Glomerular endothelial cell (primary cell): ENCODE data around the gene RASSF7. TPM values are rescaled to one million over a fixed set of nuclear protein-coding genes. Genes with fewer than 3 reads are reported as not detected.
"Not testable (repeated sequence)": the region's sequence is repeated elsewhere in the genome, so short reads cannot be mapped to it uniquely, and the experiment has no call there.

ENCODE experiments used
- DNase-seq: peaks from one replicate; pipeline ENCODE4 v3.0.0-alpha.2; 2011; ENCODE audit warnings: low read depth, low spot score; ENCODE audit errors: extremely low read depth
- total RNA-seq: library from RNA; depleted of rRNA; stranded (reverse); fragments of >200 nt; gene quantifications from 2 replicates; pipeline ENCODE4 v1.2.3, GENCODE V29; 2015

The RASSF7 gene, protein sequence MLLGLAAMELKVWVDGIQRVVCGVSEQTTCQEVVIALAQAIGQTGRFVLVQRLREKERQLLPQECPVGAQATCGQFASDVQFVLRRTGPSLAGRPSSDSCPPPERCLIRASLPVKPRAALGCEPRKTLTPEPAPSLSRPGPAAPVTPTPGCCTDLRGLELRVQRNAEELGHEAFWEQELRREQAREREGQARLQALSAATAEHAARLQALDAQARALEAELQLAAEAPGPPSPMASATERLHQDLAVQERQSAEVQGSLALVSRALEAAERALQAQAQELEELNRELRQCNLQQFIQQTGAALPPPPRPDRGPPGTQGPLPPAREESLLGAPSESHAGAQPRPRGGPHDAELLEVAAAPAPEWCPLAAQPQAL
- total RNA-seq = 17.6 and 24.2 TPM in 2 replicates

DNA sequence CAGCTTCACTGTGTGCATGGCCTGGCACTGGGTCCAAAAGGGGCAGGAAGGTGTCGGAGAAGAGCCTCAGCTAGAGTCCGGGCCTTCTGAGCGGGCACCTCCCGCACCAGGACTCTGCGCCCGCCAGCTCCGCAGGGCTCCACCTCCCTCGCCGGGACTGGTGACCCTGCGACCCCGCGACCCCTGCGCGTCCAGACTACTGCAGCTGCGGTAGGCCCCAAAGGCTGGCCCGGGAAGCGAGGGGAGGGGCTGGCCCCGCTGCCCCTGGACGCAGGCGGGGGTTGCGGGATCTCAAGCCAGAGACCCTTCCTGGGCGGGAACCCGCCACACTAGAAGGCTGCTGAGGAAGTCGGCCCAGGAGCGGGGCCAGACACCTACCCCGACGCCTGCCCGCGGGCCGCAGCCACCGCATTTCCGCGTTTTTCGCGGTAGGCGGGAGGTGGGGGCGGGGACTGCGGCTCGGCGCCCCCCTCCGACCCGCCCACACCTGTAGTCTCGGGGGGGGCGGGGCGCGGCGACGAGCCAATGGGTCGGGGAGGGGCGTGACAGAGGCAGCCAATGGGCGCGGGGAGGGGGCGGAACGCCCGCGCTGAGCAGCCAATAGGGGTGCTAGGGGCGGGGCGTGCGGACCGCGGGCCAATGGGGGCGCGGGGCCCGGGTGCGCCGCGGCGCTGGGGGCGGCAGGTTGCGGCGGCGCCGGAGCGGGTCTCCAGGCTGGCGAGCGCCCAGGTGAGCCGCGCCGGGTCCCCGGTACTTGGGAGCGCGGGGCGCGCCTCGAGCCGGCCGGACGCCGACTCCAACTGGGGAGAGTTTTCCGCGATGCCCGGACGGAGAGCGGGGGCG lies at the start of gene RASSF7, which contains the start of gene LMNTD2:
TSS of gene RASSF7 (plus strand) at position 666 of the 843 bp plus-strand sequence. CDS start 799 bp downstream, outside the sequence.
TSS of gene LMNTD2 (minus strand) at position 434 of the 843 bp plus-strand sequence. CDS start at position 412, 22 bp downstream.
- DNase-seq = no peak

DNA sequence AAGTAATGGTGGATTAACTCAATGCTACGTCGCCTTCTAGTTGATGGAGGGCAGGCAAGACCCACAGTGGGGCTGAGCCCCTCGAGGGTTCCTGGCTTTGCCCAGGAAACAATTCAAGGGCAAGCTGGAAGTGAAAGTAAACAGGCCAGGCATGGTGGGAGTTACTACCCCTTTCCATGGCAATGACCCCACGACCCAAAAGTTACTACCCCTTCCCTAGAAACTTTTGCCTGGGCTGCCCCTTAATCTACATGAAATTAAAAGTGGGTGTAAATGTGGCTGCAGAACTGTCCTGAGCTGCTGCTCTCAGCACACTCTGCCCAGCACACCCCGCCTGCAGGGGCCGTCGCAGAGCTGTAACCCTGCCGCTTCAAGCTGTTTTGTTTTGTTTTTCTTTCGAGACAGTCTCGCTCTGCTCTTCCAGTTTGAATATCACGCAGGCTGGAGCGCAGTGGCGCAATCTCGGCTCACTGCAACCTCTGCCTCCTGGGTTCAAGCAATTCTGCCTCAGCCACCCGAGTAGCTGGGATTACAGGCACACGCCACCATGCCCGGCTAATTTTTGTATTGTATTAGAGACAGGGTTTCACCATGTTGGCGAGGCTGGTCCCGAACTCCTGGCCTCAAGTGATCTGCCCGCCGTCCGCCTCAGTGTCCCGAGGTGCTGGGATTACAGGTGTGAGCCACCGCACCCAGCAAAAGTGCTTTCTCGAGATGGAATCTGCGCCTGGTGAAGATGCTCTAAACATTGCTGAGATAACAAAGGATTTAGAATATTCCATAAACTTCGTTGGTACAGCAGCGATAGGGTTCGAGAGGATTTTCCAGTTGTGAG lies 47.8 kb upstream of the RASSF7 start:
- no peak for DNase-seq

DNA sequence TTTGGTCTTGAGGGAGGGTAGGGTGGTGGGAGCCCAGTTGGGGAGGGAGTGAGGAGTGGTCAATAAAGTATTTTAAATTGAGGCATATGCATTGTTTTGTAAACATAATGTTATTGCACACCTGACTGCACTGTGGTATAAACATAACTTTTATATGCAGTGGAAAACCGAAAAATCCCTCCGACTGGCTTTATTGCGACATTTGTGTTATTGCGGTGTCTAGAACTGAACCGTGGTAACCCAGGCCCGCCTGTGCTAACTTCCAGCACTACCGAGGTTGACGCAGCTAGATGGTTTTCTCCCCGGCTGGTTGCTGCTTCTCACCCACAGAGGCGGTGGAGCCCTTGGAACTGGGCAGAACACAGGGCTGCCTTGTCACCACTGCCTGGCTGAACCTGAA lies 46.2 kb upstream of the RASSF7 start:
- no peak for DNase-seq

DNA sequence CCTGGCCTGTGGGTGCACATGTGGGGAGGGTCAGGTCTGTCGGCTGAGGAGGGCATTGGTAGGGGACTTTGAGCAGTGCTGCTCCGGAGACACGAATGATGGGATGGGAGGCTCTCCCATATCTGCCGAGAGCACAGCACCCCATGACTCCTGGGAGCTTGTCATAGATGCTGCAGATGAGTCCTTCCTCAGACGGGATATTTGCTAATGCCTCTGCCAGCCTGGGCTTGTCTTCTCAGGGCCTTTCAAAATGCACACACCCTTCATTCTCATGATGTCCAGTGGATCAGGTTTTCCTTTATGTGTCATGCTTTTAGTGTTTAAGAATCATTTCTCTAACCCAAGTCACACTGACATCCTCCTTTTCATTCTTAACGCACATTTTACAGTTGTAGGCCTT lies 45.6 kb upstream of the RASSF7 start:
- no peak for DNase-seq

DNA sequence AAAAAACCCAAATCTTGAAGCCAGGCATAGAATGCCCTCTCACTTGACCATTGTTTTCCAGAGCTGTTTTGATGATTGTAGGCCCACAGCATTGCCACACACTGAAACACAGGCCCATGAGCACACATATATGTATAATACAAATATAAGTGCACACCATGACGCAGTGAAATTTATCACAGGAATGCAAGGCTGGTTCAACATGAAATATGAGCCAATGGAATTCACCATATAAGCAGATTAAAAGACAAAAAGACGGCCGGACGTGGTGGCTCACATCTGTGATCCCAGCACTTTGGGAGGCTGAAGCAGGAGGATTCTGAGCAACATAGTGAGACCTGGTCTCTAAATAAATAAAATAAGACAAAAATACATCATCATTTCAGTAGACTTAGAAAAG lies 44.4 kb upstream of the RASSF7 start:
- no peak for DNase-seq

DNA sequence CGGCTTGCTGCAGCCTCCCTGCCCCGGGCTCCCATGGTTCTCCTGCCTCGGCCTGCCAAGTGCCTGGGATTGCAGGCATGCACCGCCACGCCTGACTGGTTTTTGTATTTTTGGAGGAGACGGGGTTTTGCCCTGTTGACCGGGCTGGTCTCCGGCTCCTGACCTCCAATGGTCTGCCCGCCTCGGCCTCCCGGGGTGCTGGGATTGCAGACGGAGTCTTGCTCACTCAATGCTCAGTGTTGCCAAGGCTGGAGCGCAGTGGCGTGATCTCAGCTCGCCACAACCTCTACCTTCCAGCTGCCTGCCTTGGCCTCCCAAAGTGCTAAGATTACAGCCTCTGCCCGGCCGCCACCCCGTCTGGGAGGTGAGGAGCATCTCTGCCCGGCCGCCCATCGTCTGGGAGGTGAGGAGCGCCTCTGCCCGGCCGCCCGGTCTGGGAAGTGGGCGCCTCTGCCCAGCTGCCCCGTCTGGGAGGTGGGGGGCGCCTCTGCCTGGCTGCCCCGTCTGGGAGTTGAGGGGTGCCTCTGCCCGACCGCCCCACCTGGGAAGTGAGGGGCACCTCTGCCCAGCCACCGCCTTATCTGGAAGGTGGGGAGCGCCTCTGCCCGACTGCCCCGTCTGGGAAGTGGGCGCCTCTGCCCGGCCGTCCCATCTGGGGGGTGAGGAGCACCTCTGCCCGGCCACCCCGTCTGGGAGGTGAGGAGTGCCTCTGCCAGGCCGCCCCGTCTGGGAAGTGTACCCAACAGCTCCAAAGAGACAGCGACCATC lies 43.7 kb upstream of the RASSF7 start:
- not testable (repeated sequence) for DNase-seq

DNA sequence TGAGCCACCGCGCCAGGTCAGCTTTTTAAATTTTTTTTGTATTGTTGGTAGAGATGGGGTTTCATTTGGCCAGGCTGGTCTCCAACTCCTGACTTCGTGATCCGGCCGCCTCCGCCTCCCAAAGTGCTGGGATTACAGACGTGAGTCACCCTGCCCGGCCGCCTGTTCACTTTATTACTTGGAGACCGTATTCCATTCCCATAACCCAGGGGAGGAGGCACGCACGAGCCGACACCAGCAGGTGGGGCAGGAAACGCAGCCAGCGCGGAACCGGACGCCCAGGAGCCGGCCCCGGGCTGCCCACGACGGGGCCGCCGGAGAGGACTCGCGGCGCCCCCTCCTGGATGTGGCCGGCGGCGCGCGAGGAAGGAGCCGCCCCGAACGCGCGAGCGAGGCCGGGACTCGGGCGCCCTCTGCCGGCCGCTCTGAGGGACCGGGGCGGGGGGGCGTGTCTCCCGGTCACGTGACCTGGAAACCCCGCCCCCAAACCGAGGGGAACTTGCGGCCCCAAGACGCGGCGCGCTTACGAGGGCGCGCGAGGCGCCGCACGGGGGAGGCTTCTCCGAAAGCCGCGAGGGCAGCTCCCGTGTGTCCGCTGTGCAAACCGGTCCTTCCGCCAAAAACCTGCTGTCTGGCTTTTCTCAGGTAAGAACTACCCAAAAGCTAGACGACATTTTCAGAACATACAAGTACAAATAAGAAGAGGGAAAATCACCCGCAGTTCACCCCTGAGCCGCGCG lies 42.1 kb upstream of the RASSF7 start:
- peak; percentile 67 for DNase-seq

DNA sequence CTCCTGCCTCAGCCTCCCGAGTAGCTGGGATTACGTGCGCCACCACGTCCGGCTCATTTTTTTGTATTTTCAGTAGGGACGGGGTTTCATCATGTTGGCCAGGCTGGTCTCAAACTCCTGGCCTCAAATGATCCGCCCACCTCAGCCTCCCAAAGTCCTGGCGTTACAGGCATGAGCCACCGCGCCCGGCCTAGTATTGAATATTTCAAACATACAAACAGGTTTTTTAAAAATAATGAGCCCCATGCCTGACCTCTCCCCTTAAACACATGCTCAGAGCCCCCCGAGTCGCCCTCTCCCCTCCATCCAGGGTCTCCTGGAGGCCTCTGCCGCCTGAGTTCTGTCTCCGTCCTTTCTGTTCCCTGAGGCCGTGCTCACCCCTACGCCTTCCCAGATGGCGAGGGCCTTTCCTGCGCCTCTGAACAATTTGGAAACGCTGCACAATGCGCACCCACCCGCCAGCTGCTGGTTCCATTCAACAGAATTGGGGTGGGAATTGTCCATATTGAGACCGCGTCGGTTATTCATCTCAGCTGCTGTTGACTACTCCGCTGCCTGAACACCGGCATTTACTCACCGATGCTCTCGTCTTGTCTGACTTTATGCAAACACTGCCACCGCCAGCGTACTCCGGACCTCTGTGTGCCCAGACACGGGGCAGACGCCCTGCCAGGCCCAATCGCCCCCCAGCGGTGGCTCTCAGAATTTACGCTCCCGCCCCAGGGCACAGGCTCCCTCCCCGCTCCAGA lies 40.2 kb upstream of the RASSF7 start:
- DNase-seq = no peak

DNA sequence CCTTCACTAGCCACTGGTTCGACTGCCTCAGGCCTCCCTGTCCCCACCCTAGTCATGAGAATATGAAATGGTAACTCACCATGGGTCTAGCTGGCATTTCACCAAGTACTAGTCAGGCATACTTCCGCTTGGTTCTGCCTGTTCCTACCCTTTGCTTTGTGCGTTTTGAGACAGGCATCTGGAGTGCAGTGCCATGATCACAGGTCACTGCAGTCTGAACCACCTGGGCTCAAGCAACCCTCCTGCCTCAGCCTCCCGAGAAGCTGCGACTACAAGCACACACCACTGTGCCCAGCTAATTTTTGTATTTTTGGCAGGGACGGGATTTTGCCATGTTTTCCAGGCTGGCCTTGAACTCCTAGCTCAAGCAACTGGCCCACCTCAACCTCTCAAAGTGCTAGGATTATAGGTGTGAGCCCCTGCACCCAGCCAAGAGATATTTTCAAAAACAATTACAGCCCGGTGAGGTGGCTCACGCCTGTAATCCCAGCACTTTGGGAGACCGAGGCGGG lies 39.5 kb upstream of the RASSF7 start:
- DNase-seq = no peak

DNA sequence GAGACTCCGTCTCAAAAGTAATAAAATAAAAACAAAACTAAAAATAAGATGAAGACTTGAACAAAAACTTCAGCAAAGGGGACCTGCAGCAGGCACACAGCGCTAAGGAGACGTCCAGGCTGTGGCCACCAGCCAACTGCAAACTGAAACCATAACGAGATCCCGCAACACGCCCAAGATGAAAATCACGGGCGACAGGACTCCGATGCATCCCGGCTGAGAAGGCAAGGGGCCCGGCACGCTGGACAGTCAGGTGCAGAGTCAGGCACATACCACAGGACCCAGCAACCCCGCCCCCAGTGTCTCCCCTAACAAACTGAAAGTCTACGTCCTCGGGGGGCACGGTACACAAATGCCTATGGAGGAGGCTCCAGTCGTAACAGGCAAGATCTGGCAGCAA lies 34.6 kb upstream of the RASSF7 start:
- no peak for DNase-seq

DNA sequence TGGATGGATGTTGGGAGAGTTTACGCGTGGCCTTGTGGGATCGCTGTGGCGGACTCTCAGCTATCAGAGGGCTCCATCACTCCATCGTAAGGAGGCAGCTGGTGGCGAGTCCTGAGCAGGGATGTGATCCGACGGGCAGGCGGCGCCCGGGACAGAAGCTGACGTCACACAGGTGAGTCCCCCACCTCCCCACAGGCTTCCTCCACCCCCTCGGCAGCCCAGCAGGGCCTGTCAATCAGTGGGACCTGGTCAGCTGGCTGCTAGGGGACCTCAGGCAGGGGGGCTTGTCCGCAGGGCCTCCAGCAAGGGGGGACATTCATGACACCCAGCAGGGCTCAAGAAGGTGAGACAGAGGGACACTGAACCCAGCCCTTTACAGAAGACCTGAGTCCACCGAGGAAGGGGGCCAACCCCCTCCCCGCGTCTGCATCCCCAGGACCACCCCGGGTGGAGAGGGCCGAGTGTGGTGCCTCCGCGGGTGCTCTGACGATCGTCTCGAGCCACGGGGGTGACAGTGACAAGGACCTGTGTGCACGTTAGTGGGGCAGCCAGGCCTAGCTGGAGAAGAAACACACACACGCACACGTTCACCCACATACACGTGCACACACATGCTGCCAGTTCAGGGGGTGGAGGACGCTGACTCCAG lies 32.5 kb upstream of the RASSF7 start:
- no peak for DNase-seq

DNA sequence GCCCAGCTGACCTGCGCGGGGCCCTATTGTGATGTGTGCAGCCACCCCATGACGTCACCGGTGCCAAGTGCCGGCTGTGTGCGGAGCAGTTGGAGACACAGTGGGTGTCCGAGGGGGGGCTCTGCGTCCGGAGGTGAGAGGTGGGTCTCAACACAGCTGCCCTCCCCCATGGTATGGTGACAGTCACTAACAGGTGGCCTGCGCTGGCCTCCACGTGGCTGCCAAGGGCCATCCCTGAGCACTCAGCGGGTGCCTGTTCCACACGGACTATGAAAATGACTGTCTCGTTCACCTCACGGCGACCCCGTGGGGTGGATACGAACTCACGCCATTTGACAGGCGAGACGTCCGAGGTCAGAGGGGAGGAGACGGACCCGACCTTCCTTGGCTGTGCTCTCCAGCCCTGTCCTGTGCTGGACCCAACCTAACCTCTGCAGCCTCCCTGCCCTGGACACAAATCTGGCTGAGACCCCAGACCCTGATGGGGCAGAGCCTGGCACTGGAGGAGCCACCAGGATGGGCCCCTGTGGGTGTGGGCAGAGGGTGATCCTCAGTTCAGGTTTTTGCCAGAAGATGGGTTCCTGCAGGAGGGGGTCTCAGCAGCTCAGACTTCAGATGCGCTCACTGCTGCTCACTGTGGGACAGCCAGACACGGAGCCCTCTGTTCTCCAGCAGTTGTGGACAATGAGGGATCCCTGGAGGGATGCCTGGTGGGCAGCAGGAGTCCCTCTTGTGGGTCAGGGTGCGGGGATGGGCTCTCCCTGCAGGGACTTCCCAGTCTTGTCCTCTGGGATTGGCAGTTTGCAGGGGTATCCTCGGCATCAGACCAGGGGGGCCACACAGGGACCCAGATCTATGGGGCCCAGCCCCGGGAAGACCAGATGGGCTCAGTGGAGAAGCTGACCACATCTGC lies 31.7 kb upstream of the RASSF7 start:
- DNase-seq = no peak

DNA sequence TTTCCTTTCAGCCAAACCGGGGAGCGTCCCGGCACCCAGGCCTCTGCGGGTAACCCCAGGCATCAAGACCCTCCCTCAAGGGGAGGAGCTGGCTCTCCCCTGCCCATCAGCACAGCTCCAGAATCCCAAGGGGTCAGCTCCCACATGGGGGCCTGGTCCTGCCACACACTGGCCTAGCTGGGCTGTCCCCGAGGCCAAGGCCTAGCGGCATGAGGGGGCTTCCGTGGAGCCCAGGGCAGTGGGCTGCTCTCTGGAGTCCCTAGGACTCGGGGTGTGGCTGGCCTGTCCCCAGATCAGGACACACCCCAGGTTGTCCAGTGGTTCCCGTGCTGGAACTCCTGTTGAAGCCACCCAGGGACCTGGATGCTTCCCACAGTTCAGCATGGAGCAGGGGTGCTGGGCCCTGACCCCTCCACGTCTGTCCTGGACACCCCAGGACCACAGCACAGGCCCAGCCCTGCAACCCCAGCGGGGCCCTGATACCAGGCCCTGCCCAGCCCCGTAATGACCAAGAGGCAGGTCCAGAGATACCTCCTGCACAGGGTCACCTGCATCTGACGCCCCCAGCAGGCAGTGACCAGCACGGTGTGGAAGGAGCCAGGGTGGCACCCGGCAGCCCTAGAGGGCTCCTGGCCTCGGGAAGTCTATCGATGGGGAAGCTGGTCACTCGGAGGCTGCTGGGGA lies 30.9 kb upstream of the RASSF7 start:
- DNase-seq = no peak

DNA sequence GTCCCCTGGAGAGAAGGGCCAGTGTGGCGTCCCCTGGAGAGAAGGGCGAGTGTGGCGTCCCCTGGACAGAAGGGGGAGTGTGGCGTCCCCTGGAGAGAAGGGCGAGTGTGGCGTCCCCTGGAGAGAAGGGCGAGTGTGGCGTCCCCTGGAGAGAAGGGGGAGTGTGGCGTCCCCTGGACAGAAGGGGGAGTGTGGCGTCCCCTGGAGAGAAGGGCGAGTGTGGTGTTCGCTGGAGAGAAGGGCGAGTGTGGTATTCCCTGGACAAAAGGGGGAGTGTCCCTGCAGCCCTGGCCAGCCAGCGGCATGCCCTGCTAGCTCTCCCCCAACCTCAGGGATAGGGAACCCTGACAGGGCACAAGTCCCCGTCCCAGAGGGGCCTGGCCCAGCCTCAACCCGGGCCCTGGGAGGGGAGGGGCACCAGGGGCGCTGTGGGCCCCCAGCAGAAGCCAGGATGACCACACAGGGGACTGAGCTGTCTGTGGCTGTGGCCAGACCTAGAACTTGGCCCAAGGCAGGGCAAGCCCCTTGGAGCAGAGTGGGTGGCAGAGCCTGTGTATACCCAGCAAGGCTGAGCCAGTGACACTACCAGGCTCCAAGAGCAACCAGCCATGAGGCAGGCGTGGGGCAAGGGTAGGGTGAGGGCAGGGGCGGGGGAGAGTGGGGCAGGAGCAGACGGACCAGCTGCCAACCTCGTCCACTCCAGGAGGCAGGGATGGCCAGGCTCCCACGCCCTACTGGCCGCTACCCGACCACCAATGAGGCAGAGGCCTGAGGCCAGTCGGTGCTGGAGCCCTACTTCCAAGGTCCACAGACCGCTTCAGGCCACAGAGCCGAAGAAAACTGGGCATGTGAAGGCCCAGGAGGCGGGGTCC lies 29.6 kb upstream of the RASSF7 start:
- DNase-seq = no peak

DNA sequence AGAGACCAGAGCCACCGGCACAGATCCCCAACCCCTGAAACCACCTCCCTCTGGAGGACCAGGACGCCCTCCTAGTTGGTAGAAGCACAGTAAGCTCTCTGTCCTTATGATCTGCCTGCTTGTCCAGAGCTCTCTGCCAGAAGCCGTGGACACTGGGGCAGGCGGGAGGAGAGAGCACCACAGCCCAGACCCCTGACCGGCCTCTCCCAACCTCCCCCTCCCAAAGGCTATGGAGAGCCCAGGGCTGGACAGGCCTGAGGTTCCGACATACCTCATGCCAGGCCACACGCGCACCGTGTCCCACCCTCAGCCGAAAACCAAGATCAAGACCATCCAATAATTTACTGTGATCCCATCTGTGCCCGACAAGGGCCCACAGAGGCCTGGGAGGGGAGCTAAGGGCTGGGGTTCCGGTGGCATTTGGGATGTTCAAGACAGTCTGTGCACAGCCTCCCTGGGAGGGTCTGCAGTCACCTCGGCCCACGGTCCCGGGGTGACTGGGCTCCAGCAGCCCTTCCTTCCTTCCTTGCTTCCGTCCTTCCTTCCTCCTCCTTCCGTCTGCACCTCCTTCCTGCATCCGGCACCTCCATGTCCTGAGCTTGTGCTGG lies 28.7 kb upstream of the RASSF7 start:
- DNase-seq = no peak
